Brain microvascular endothelial cell (primary cell): ENCODE results near the gene TBC1D10A.

Experiments used
- DNase-seq: peaks from one replicate; pipeline ENCODE4 v3.0.0-alpha.2; 2020
- H3K27ac ChIP-seq: fragments of 250-450 bp; sonication (Bioruptor Pico); 2 replicates; pipeline ENCODE4 v1.5.1; 2020; ENCODE audit warnings: mild to moderate bottlenecking, moderate library complexity
- H3K27me3 ChIP-seq: fragments of 250-450 bp; sonication (Bioruptor Pico); replicated peaks from 2 replicates; pipeline ENCODE4 v1.5.1; 2020; ENCODE audit warnings: mild to moderate bottlenecking
- H3K36me3 ChIP-seq: fragments of 250-450 bp; sonication (Bioruptor Pico); replicated peaks from 2 replicates; pipeline ENCODE4 v1.5.1; 2020; ENCODE audit warnings: mild to moderate bottlenecking
- H3K4me3 ChIP-seq: 2 replicates; pipeline ENCODE4 v1.5.1; 2011; ENCODE audit warnings: low read depth, mild to moderate bottlenecking, control low read depth, low read length, moderate library complexity
- CTCF ChIP-seq: IDR thresholded peaks from 2 replicates; pipeline ENCODE4 v1.5.1; 2011; ENCODE audit warnings: low read depth, mild to moderate bottlenecking, moderate library complexity, low read length, control low read depth, inconsistent platforms; ENCODE audit errors: missing control alignments
- in situ Hi-C: cut with HindIII; loops from 2 replicates; pipeline ENCODE4 v1.10.0; 2017; ENCODE audit warnings: low sequenced_read_pairs, low pct_ligation_motif_present

The TBC1D10A gene

GRCh38 chr22:30361916-30362650 is 35.3 kb upstream of the TBC1D10A start:
- no peak for TF ChIP-seq CTCF
- Histone ChIP-seq H3K27ac (no peak overlapping the region), H3K27me3 (no peaks in the 10 kb centered on the region), H3K4me3 (no peak overlapping the region), H3K36me3 (peaks cover 2% of the 10 kb centered on the region)
- DNase-seq = no peak
- in situ Hi-C loops = no loop called here

GRCh38 chr22:30358541-30358940 is 31.8 kb upstream of the TBC1D10A start:
- no peak for TF ChIP-seq CTCF
- no peak for DNase-seq
- no peak overlapping the region for H3K4me3 ChIP-seq
- in situ Hi-C loops = no loop called here
- H3K27ac ChIP-seq = no peak overlapping the region
- no peaks in the 10 kb centered on the region for H3K27me3 ChIP-seq
- H3K36me3 ChIP-seq = no peaks in the 10 kb centered on the region

GRCh38 chr22:30357650-30358215 is 31.0 kb upstream of the TBC1D10A start:
- Histone ChIP-seq H3K27ac (no peak overlapping the region), H3K4me3 (peak overlapping the region; percentile 88), H3K36me3 (peaks cover 2% of the 10 kb centered on the region), H3K27me3 (no peaks in the 10 kb centered on the region)
- in situ Hi-C loops = no loop called here
- DNase-seq = no peak
- no peak for TF ChIP-seq CTCF

GRCh38 chr22:30357236-30357570 is 30.5 kb upstream of the TBC1D10A start:
- no peak for TF ChIP-seq CTCF
- H3K27me3 ChIP-seq = no peaks in the 10 kb centered on the region
- peaks cover 7% of the 10 kb centered on the region for H3K36me3 ChIP-seq
- H3K4me3 ChIP-seq = peak overlapping the region; percentile 88
- in situ Hi-C loops = no loop called here
- peak overlapping the region; percentile 93 for H3K27ac ChIP-seq
- peak; percentile 2 for DNase-seq

GRCh38 chr22:30356449-30357235 is 29.9 kb upstream of the TBC1D10A start, which contains the start of the genes CCDC157 and SF3A1:
CCDC157 (plus strand) TSS chr22:30357007; CDS start chr22:30366001, 8,994 bp downstream.
SF3A1 (minus strand) TSS chr22:30356894; CDS start chr22:30356792, 102 bp downstream.
- in situ Hi-C loops = no loop called here
- peaks cover 10% of the 10 kb centered on the region for H3K36me3 ChIP-seq
- no peaks in the 10 kb centered on the region for H3K27me3 ChIP-seq
- peak within 1 kb of the TSS; percentile 88 for H3K4me3 ChIP-seq
- peak; percentile 89 for DNase-seq
- no peak for TF ChIP-seq CTCF
- peak within 1 kb of the TSS; percentile 93 for H3K27ac ChIP-seq
